GM10266 (cell line): ENCODE measurements around the gene FUT3.

Source experiments
- DNase-seq: peaks from one replicate; pipeline ENCODE4 v3.0.0; 2012; ENCODE audit errors: extremely low spot score
- CTCF ChIP-seq: IDR thresholded peaks from 2 replicates; pipeline ENCODE4 v1.5.1; 2012; ENCODE audit warnings: mild to moderate bottlenecking, low read depth; ENCODE audit not compliant: control insufficient read depth, insufficient read depth; ENCODE audit errors: missing control alignments

Gene FUT3

DNA sequence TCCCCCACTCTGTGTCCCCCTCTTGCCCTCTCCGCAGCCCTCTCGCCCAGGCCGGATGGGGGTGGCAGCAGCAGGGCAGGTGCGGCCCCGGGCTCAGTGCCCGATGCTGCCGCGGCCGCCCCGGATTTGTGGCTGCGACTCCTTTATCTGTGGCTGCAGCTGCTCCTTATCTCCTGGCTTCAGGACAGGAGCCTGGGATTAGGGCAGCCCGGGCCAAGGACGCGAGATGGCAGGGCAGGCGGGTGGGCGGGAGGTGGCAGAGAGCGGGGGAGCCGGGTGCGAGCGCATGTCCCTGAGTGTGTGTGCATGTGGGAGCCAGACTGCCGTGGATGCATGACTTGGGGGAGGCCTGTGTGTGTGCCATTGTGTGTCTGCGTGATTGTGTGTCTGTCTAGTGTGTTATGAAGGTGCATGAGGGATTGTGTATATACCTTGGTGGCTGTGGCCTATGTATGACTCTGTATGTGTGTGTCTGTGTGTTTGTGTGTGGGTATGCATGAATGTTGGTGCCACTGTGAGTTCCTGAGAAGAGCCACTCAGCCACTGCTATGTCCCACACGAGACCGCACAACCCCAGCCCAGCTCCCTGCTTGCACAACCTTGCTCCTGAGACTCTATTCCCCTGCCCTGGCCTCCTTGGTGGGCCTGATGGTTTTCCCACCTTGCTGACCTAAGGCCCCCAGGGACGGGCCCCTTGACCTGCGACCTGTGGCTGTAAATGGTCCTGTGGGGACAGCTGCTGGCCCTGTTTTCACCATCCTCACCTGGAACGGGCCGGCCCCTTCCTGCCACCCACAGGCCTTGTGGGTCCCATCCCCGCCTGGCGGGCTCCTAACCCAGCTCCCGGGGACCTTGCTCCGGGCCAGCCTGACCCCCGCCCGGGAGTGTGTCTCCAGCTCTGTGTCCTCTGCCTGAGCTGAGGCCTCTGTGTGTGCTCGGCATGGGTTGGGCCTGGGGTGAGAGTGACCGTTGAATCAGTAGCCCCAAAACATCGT lies 51.7 kb downstream of the FUT3 start:
- TF ChIP-seq CTCF: no peak
- no peak for DNase-seq

DNA sequence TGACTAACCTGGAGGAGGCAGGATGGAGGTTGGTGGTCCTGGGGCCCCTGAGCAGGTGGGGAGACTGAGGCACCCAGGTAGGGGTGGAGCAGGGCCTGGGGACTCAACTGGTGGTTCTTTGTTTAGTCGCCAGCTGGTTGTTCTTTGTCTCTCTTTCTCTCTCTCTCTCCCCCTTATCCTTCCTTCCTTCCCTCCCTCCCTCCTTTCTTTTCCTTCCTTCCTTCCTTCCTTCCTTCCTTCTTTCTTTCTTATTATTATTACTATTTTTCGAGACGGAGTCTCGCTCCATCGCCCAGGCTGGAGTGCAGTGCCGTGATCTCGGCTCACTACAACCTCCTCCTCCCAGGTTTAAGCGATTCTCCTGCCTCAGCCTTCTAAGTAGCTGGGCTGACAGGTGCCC lies 53.0 kb downstream of the FUT3 start:
- TF ChIP-seq CTCF: no peak
- DNase-seq: no peak

DNA sequence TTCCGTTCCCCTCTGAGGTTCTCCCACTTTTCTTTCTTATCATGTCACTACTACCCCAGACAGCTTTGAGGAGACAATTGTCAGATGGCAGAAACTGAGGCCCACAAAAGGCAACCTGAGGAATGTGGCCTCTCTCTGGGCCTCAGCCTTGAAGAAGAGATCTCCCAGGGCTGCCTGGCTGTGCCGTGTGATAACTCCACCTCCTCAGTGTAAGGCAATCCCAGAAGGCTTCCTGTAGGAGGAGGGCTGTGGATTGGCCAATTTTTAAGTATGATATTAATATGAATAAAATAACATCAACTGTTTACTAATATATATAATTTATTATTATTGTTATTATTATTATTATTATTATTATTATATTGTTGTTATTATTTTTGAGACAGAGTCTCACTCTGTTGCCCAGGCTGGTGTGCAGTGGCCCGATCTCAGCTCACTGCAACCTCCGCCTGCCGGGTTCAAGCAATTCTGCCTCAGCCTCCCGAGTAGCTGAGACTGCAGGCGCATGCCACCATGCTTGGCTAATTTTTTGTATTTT lies 55.8 kb downstream of the FUT3 start:
- no peak for DNase-seq
- TF ChIP-seq CTCF: no peak

DNA sequence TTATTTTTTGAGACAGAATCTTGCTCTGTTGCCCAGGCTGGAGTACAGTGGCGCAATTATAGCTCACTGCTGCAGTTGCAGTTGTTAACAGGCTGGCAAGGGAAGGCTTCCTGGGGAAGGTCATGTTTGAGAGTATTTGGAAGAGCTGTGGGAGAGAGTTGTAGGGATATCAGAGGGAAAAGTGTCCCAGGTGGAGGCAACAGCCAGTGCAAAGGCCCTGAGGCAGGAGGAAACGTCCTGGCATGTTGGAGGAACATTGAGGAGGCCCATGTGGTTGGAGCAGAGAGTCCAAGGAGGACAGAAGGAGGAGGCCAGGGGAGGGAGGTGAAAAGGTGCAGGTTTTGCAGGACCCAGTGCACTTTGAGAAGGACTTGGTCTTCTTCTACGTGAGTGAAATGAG lies 58.1 kb downstream of the FUT3 start:
- DNase-seq: no peak
- no peak for TF ChIP-seq CTCF
